Prostate gland (tissue), 2 donors: ENCODE results near the gene ITPR2.
"Not testable (repeated sequence)": the region's sequence is repeated elsewhere in the genome, so short reads cannot be mapped to it uniquely, and the experiment has no call there.

Experiments used
- POLR2A ChIP-seq: fragments of 450-650 bp; IDR thresholded peaks from one replicate; pipeline ENCODE4 v1.6.1; 2016; ENCODE audit warnings: antibody characterized with exemption, mild to moderate bottlenecking
- POLR2AphosphoS5 ChIP-seq: sonication (generic); formaldehyde crosslinking; IDR thresholded peaks from one replicate; pipeline ENCODE4 v1.6.1; 2017; ENCODE audit warnings: antibody characterized with exemption
- TF ChIP-seq, protein P1 (sequence below), 4 experiments: fragments of 200-600 bp in 2 of 4; fragments of 450-650 bp in 2 of 4; sonication (generic) in 2 of 4; IDR thresholded peaks; 1 replicate in 3 of 4; 2 replicates in 1 of 4; pipeline ENCODE4 v1.5.1; 2016 to 2019; ENCODE audit warnings: antibody characterized with exemption in 4 of 4, mild to moderate bottlenecking in 2 of 4, moderate library complexity in 2 of 4

DNA sequence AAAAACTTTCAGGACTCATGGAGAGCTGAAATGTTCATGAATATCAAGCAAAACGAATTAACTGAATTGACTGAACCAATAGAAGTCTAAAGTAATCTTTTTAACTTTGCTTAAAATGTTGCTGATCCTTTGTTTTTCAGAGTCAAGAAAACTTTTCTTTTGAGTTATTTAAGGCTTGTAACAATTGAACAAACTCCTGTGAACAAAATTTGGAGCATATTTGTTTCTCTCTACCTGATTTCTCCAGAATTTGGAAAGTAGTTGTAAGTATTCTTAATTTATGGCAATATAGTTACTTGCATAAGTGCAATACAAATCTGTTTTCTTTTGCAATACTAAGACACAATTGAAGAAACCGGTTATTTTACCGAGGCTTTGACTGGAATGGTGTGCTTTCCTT, 77.6 kb downstream of the ITPR2 start:
- TF ChIP-seq, protein P1, sequence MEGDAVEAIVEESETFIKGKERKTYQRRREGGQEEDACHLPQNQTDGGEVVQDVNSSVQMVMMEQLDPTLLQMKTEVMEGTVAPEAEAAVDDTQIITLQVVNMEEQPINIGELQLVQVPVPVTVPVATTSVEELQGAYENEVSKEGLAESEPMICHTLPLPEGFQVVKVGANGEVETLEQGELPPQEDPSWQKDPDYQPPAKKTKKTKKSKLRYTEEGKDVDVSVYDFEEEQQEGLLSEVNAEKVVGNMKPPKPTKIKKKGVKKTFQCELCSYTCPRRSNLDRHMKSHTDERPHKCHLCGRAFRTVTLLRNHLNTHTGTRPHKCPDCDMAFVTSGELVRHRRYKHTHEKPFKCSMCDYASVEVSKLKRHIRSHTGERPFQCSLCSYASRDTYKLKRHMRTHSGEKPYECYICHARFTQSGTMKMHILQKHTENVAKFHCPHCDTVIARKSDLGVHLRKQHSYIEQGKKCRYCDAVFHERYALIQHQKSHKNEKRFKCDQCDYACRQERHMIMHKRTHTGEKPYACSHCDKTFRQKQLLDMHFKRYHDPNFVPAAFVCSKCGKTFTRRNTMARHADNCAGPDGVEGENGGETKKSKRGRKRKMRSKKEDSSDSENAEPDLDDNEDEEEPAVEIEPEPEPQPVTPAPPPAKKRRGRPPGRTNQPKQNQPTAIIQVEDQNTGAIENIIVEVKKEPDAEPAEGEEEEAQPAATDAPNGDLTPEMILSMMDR (IDR thresholded peaks at IDR 0.05): not testable (repeated sequence)
- not testable (repeated sequence) for TF ChIP-seq POLR2AphosphoS5, POLR2A
